NCI-H2196 treated with DMSO at 0.1 percent for 48 hours (cell line): ENCODE measurements around the gene ELK3.

Experiments
- DNase-seq: peaks from one replicate; lab custom pipeline; 2025; ENCODE audit not compliant: unreplicated experiment; lab: John Stamatoyannopoulos, UW

The ELK3 gene

GRCh38 chr12:96193725-96194575 lies at the start of gene ELK3:
ELK3 (plus strand) TSS chr12:96194375.
- no peak for DNase-seq

- no peak for DNase-seq
Observed at GRCh38 chr12:96146747-96147146, 47.4 kb upstream of the ELK3 start.

GRCh38 chr12:96150442-96150841 lies 43.7 kb upstream of the ELK3 start:
- no peak for DNase-seq

DNA sequence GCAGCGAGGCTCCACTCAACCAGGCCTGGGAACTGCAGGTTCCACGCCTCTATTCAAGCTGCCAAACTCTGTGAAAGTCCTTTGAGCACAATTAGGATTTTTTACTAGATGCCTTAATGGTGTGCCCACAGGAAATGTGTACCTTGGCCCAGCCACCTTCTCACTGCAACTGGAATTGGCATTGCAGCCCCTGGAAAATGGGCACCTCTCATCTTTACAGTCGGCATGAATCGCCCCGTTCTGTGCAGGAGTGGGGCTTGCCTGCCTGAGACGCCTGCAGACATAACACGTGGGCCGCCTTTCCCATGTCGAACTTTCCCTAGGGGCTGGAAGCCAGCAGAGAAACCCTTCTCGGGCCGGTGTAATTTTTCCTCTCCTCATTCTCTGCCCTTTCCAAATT lies 42.0 kb upstream of the ELK3 start:
- no peak for DNase-seq

DNA sequence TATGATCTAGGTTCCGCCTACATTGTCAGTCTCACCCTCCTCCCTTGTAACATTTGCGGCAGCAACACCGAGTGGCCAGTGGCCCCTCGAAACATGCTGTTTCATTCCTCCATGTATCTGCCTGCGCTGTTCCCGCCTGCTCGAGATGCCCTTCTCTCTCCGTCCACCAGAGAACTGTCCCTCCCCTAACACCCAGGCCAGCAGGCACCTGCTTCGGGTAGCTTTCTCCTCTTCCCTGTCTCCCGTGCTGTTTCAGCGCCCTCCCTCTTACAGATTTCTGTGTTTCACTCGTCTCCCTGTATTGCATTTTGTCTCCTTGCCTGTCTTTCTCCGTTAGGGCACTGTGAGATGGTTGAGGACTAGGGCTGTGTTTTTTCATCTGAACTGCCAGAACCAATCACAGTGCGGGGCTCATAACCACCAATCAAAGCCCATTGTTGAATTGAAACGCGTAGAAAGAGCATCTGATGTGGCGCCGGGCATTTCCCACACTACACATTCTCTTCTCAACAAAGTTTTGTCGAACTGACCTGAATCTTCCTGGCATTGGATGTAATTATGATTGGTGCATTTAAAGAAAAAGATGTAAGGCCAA lies 40.9 kb upstream of the ELK3 start:
- no peak for DNase-seq

DNA sequence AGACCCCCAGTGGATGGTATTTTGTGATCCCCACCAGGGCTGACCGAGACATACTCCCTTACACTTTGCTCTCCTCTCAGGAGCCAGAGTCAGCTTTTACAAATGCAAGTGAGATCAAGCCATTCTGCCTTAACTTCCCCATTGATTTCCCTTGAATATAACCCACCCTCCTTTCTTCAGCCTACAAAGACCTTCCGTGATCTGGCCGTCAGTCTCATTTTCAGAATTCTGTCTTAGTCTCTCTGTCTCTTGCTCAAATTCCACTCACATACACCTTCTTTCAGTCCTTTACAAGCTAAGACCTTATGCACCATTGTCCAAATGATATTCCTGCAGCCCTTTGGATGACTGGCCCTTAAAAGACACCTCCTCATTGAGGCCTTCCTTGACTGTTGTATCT lies 39.0 kb upstream of the ELK3 start:
- DNase-seq = no peak

- no peak for DNase-seq
Observed at GRCh38 chr12:96155781-96156180, 38.4 kb upstream of the ELK3 start.

DNA sequence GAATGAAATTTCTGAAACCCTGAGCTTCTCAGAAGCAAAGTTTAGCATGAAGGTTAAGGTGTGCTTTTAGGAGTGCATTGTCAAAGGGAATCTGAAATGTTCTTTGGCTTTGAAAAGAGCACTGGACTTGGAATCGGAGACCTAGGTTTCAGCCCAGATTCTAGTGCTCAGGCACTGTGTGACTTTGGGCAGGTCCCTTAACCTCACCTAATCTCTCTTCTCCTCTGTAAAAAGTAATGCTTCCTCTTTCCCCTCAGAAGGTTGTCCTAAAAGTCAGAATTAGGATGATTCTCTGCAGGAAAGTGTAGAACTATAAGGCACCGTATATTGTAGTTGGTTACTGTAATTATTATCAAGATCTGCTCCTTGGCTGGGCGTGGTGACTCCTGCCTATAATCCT lies 38.0 kb upstream of the ELK3 start:
- DNase-seq = no peak

- no peak for DNase-seq
Observed at GRCh38 chr12:96157427-96157826, 36.7 kb upstream of the ELK3 start.

DNA sequence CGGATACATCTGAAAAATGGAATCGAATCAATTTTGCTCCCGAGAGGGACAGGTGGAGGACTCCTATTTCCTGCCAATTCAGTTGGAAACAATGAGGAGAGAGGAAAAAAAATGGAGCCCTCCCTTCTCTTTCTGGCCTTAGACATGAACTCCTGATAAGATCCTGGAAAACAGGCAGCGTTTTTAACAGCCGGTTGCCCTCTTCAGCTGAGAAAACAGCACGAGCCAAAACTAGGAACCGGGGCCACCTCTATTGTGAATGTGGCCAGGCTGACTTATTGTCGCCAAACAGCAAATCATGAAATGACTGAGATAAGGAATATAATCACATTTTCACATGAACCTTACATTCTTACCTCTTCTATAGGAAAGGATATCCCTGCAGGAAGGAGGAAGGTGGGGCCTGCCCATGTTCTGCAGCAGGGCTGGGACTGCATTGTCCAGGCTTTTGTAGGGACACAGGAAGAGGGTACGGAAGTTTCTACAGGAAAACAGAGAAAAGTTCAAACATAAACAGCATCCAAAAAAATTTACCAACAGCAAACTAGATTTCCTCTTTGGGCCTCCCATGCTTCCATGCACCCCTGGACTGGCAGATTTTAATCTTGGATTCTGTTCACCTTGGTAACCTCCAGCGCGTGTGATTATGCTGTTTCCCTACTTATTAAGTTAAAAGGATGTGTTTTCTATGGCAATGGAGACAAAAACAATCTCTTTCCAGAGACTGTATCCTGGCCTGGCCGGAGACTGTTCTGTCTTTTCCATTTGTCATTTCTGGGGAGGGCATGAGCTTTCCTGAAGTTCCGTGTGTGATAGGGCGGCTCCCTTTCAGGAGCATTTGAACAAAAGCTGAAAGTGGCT lies 29.0 kb upstream of the ELK3 start:
- no peak for DNase-seq

GRCh38 chr12:96166765-96167164 lies 27.4 kb upstream of the ELK3 start:
- DNase-seq = no peak

DNA sequence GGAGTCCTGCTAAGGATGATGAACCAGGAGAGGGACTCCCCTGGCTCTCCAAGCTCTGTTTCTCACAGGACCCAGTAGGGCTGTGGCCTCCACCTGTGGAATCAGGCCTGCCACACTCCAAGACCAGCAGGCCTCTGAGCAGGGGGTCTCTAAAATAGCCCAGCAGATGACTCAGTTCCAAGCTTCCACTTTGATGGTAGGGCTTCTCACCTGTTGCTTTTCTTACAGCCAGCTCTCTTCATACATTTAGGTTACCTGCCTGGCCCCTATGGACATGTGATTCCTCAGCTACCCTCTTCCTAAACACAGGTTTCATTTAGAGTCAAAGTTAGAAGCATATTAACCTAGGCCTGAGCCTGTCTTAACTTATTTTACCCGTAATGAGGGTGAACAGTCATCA lies 26.7 kb upstream of the ELK3 start:
- DNase-seq = no peak

DNA sequence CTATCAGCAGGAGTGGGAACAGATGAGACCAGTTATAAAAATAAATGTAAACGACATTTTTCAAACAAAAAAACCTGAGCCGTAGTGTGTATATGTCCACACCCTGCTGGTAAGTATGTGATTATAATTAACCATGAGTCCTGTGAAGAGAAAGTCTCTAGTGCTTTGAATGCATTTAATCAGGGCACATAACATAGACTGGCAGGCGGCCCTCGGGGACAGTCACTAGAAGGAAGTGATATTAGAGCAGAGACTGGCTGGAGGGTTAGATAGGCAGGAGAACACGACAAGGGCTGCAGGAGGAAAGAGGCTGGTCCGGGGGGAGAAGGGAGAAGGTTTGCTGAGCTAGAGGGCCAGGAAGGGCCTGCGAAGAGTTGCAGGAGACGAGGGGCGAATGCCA lies 23.8 kb upstream of the ELK3 start:
- DNase-seq = no peak

- DNase-seq = no peak
Observed at GRCh38 chr12:96170762-96171161, 23.4 kb upstream of the ELK3 start.

DNA sequence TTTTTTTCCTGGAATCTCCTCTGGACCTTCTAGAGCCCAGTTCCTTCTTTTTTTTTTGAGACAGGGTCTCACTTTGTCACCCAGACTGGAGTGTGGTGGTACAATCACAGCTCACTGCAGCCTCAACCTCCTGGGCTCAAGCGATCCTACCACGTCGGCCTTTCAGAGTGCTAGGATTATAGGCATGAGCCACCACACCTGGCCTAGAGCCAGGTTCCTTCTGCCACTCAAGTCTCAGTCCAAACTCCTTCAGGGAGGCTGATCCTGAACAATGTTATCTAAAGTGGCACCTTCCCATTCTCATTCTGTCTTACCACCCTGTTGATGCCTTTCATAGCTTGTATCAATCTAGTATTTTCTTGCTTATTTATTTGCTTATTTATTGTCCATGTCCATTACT lies 22.3 kb upstream of the ELK3 start:
- no peak for DNase-seq

- no peak for DNase-seq
Observed at GRCh38 chr12:96172981-96173380, 21.2 kb upstream of the ELK3 start.

- no peak for DNase-seq
Observed at GRCh38 chr12:96176575-96176974, 17.6 kb upstream of the ELK3 start.

GRCh38 chr12:96177013-96177412 lies 17.2 kb upstream of the ELK3 start:
- DNase-seq = no peak

DNA sequence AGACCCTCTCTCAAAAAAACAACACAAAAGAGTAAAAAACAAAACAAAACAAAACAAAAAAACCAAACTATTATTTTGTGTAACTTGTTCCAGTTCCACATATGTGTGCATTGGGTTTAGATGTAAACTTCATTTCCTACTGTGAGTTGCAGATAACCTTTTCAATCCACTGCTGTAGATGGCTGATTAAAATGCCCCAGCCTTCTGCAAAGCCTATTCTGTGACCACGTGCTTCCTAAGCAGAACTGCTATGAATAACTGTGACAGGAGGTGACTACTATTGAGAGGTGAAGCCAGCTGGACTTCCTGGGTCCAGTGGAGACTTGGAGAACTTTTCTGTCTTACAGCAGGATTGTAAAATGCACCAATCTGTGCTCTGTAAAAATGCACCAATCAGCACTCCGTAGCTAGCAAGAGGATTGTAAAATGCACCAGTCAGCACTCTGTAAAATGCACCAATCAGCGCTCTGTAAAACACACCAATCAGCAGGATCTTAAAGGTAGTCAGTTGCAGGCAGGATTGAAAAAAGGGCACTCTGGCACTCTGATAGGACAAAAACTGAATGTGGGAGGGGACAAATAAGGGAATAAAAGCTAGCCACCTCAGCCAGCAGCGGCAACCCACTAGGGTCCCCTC lies 10.3 kb upstream of the ELK3 start:
- no peak for DNase-seq

- no peak for DNase-seq
Observed at GRCh38 chr12:96185914-96186313, 8.3 kb upstream of the ELK3 start.

GRCh38 chr12:96186607-96187301 lies 7.4 kb upstream of the ELK3 start:
- DNase-seq = no peak
